A549 (cell line): ENCODE results near the gene CORO2A.

Experiments used
- MYC ChIP-seq: IDR thresholded peaks from 2 replicates; pipeline ENCODE4 v1.6.1; 2012; ENCODE audit warnings: mild to moderate bottlenecking, inconsistent platforms, low read length, improper control_type of control experiment, borderline replicate concordance
- USF2 ChIP-seq: fragments of 450-650 bp; IDR thresholded peaks from 2 replicates; pipeline ENCODE4 v1.6.1; 2014; ENCODE audit warnings: antibody characterized with exemption

DNA sequence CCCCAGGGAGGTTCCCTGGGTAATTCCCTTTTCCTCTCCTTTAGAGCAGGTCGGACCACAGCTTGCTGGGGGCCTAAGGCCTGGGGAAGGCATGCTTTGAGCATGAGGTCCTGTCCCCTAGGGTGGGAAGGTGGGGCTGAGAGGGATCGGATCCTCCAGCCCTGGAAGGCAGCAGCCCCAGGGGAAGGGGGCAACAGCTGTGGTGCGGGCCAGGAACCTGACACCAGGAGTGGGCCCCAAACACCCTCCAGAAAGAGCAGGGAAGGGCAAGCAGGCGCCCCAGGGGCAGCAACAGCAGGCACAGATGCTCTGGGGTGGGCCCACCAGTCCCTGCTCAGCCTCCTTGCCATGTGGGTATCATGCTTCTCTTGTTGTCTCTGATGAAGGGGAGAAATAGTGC, 3.2 kb upstream of the CORO2A start:
- no peak for TF ChIP-seq MYC
- TF ChIP-seq USF2, result no peak
